A549 (cell line): ENCODE measurements around the gene NKAIN4. TPM values are rescaled to one million over a fixed set of nuclear protein-coding genes. Genes with fewer than 3 reads are reported as not detected.

Experiments
- ATAC-seq, 2 experiments: fragments of 200-7000 bp in 1 of 2; fragments of >200 bp in 1 of 2; cut with Nextera tagmentation in 1 of 2; cut with Tn5 transposase in 1 of 2; 3 replicates each; pipeline versions ENCODE4 v1.8.0 to v1.9.1; 2018 to 2020; ENCODE audit warnings: mild to moderate bottlenecking in 1 of 2, moderate library complexity in 1 of 2
- CTCF ChIA-PET: fragments of 300-600 bp; sonication (Branson Sonifier 250); formaldehyde crosslinking; extraction: SDS; loops from one replicate; lab custom pipeline; 2021; ENCODE audit warnings: antibody characterized with exemption, inconsistent platforms; lab: Yijun Ruan, JAX
- POLR2A ChIA-PET: fragments of 350-600 bp; formaldehyde crosslinking; extraction: SDS; loops from one replicate; lab custom pipeline; 2021; ENCODE audit warnings: antibody characterized with exemption, inconsistent platforms; lab: Yijun Ruan, JAX
- DNase-seq, 2 experiments: peaks; one replicate each; pipeline versions ENCODE4 v3.0.0 to v3.0.0-alpha.2; 2011 to 2016; ENCODE audit warnings: low read depth in 1 of 2, low spot score in 1 of 2
- FAIRE-seq: peaks from 2 replicates; lab custom pipeline; 2011; peaks lifted over from hg19 to GRCh38; lab: Jason Lieb, UNC
- H3K27ac ChIP-seq, 2 experiments: fragments of >200 bp; sonication (Bioruptor Twin); formaldehyde crosslinking; 3 replicates each; pipeline ENCODE4 v1.5.1; 2016 to 2017
- H3K4me1 ChIP-seq: fragments of >200 bp; sonication (Bioruptor Twin); formaldehyde crosslinking; 3 replicates; pipeline ENCODE4 v1.6.1; 2016
- H3K4me2 ChIP-seq: fragments of >200 bp; sonication (Bioruptor Twin); formaldehyde crosslinking; 3 replicates; pipeline ENCODE4 v1.6.1; 2016
- H3K4me3 ChIP-seq: fragments of >200 bp; sonication (Bioruptor Twin); formaldehyde crosslinking; 3 replicates; pipeline ENCODE4 v1.5.1; 2016
- H3K9me3 ChIP-seq: fragments of >200 bp; sonication (Bioruptor Twin); formaldehyde crosslinking; 3 replicates; pipeline ENCODE4 v1.6.1; 2016
- ATOH8 ChIP-seq: fragments of 250-450 bp; sonication (Bioruptor Pico); IDR thresholded peaks from 2 replicates; pipeline ENCODE4 v1.5.0; 2020; ENCODE audit warnings: low read depth, mild to moderate bottlenecking, moderate library complexity
- CBX8 ChIP-seq: fragments of 200-600 bp; sonication (generic); IDR thresholded peaks from 2 replicates; pipeline ENCODE4 v1.6.1; 2016
- CEBPB ChIP-seq, 2 experiments: fragments of >200 bp in 1 of 2; sonication (Bioruptor Twin) in 1 of 2; formaldehyde crosslinking in 1 of 2; IDR thresholded peaks; 2 replicates each; pipeline ENCODE4 v1.6.1; 2012 to 2016
- CHD2 ChIP-seq: fragments of 150-350 bp; IDR thresholded peaks from 2 replicates; pipeline ENCODE4 v1.6.1; 2014; ENCODE audit warnings: low read length; ENCODE audit not compliant: partially characterized antibody
- EHF ChIP-seq: fragments of 250-450 bp; sonication (Bioruptor Pico); IDR thresholded peaks from 2 replicates; pipeline ENCODE4 v1.5.0; 2020; ENCODE audit warnings: mild to moderate bottlenecking
- EP300 ChIP-seq, 2 experiments: fragments of >200 bp; sonication (Bioruptor Twin); formaldehyde crosslinking; IDR thresholded peaks; 2 replicates in 1 of 2; 3 replicates in 1 of 2; pipeline ENCODE4 v1.6.1; 2016 to 2017
- ESRRA ChIP-seq: fragments of 150-350 bp; IDR thresholded peaks from 2 replicates; pipeline ENCODE4 v1.6.1; 2014; ENCODE audit warnings: mild to moderate bottlenecking, low read length, borderline replicate concordance
- FOSB ChIP-seq: fragments of 250-450 bp; sonication (Bioruptor Pico); IDR thresholded peaks from 2 replicates; pipeline ENCODE4 v1.5.0; 2020; ENCODE audit warnings: mild to moderate bottlenecking, moderate library complexity
- FOSL2 ChIP-seq, 2 experiments: fragments of 450-650 bp in 1 of 2; fragments of >200 bp in 1 of 2; sonication (Bioruptor Twin) in 1 of 2; formaldehyde crosslinking; IDR thresholded peaks; 2 replicates each; pipeline versions ENCODE4 v1.5.0 to v1.6.1; 2016 to 2020; ENCODE audit warnings: mild to moderate bottlenecking in 1 of 2, moderate library complexity in 1 of 2
- FOXS1 ChIP-seq: fragments of 250-450 bp; sonication (Bioruptor Pico); IDR thresholded peaks from 2 replicates; pipeline ENCODE4 v1.5.0; 2020; ENCODE audit warnings: mild to moderate bottlenecking, moderate library complexity
- HDAC2 ChIP-seq: fragments of 200-600 bp; sonication (generic); IDR thresholded peaks from 2 replicates; pipeline ENCODE4 v1.6.1; 2016
- JUN ChIP-seq, 2 experiments: fragments of >200 bp; sonication (Bioruptor Twin); formaldehyde crosslinking; IDR thresholded peaks; 2 replicates in 1 of 2; 3 replicates in 1 of 2; pipeline ENCODE4 v1.6.1; 2016 to 2017
- JUNB ChIP-seq: fragments of >200 bp; sonication (Bioruptor Twin); formaldehyde crosslinking; IDR thresholded peaks from 2 replicates; pipeline ENCODE4 v1.6.1; 2016
- KDM1A ChIP-seq: fragments of 200-600 bp; sonication (generic); IDR thresholded peaks from 2 replicates; pipeline ENCODE4 v1.6.1; 2016; ENCODE audit warnings: low read depth, mild to moderate bottlenecking
- KDM5A ChIP-seq: fragments of 200-600 bp; sonication (generic); IDR thresholded peaks from 2 replicates; pipeline ENCODE4 v1.6.1; 2016; ENCODE audit warnings: antibody characterized with exemption, mild to moderate bottlenecking
- MAFK ChIP-seq: fragments of 450-650 bp; IDR thresholded peaks from 2 replicates; pipeline ENCODE4 v1.6.1; 2014; ENCODE audit not compliant: partially characterized antibody
- MYC ChIP-seq: IDR thresholded peaks from 2 replicates; pipeline ENCODE4 v1.6.1; 2012; ENCODE audit warnings: mild to moderate bottlenecking, inconsistent platforms, low read length, improper control_type of control experiment, borderline replicate concordance
- NR3C1 ChIP-seq: fragments of >200 bp; sonication (Bioruptor Twin); formaldehyde crosslinking; IDR thresholded peaks from 3 replicates; pipeline ENCODE4 v1.6.1; 2017
- POLR2A ChIP-seq: IDR thresholded peaks from 2 replicates; pipeline ENCODE4 v1.6.1; 2012; ENCODE audit warnings: mild to moderate bottlenecking, low read length
- RAD21 ChIP-seq, 2 experiments: fragments of >200 bp in 1 of 2; sonication (Bioruptor Twin) in 1 of 2; formaldehyde crosslinking in 1 of 2; IDR thresholded peaks in 1 of 2; conservative IDR thresholded peaks in 1 of 2; 2 replicates in 1 of 2; 3 replicates in 1 of 2; pipeline ENCODE4 v1.6.1; 2012 to 2018; ENCODE audit warnings: inconsistent platforms in 1 of 2
- RFX5 ChIP-seq: fragments of 450-650 bp; IDR thresholded peaks from 2 replicates; pipeline ENCODE4 v1.7.1; 2014; ENCODE audit warnings: antibody characterized with exemption, mild to moderate bottlenecking, moderate library complexity
- RNF2 ChIP-seq: fragments of 200-600 bp; sonication (generic); IDR thresholded peaks from 2 replicates; pipeline ENCODE4 v1.6.1; 2016; ENCODE audit warnings: low read depth, mild to moderate bottlenecking, antibody characterized with exemption, moderate library complexity, borderline replicate concordance
- ZFP36 ChIP-seq: fragments of 450-650 bp; IDR thresholded peaks from 2 replicates; pipeline ENCODE4 v1.6.1; 2014; ENCODE audit warnings: borderline replicate concordance; ENCODE audit not compliant: partially characterized antibody
- WGBS: methylation state at CpG from one replicate; pipeline ENCODE4 v1.1.6; 2017; ENCODE audit errors: missing lambda C conversion rate; 5-methylcytosine and 5-hydroxymethylcytosine counted together
- polyA plus RNA-seq, 4 experiments: library from polyadenylated mRNA; depleted of rRNA in 3 of 4; stranded (reverse); fragments of >200 nt; fragmentation: RNase III in 1 of 4; extraction: RNeasy Plus Mini Kit Qiagen cat#74134 plus additional on column Dnase treatment in 1 of 4; gene quantifications; 2 replicates in 3 of 4; 3 replicates in 1 of 4; pipeline ENCODE4 v1.2.3, GENCODE V29; 2011 to 2017

Gene NKAIN4
- polyA plus RNA-seq, 2 of the 4 experiments (the other 2 are of a cell fraction), result 5.8 to 9.7 TPM

GRCh38 chr20:63246490-63247288, 7.6 kb downstream of the NKAIN4 start:
- H3K4me3 ChIP-seq, result no peak overlapping the region
- POLR2A ChIA-PET, result no interaction called here
- ATAC-seq, result no peak
- no peak for FAIRE-seq
- no peak overlapping the region for H3K4me2 ChIP-seq
- CTCF ChIA-PET, result interaction anchor here (0.7 to 11.7 kb wide), 6 partner anchors 8 to 34 kb away, joined by 3 to 131 read pairs (median 6); partner anchors contain the start of gene BIRC7
- 94% methylated on average over 38 of the region's 50 CpGs for WGBS
- peaks cover 32% of the 10 kb centered on the region for H3K4me1 ChIP-seq
- H3K9me3 ChIP-seq, result no peaks in the 10 kb centered on the region
- DNase-seq, result no peak
- TF ChIP-seq MAFK (peak; percentile 12), FOSL2 (IDR thresholded peaks at IDR 0.05) (no peak), FOSL2 (CRISPR knock-in tag; IDR thresholded peaks at IDR 0.05) (no peak), ZFP36 (no peak)
- peak overlapping the region in 1 of 2 experiments; percentile 63; a peak in 3 of 6 replicates for H3K27ac ChIP-seq

DNA sequence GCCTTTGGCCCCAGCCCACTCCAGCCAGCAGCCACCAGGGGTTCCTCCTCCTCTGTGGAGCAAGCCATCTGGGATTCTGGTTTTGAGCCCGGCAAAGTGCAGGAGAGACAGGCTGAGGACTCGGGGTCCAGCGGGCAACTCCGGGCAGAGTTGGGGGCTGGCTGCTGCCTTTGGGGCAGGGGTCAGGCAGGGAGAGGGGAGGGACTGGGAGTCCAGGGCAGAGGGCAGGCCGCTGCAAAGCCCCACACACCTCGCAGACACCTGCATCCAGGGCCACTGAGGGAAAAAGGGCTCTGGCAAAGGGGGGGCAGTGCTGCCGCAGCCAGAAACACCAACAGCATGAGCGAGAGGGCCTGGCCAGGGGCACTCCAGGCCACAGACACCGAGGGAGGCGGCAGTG, 9.8 kb downstream of the NKAIN4 start:
- ATAC-seq, result no peak
- CTCF ChIA-PET, result interaction anchor here (0.7 to 11.7 kb wide), 3 partner anchors 10 to 36 kb away, joined by 4 to 131 read pairs (median 31); partner anchors contain the start of gene BIRC7
- no peak overlapping the region for H3K4me2 ChIP-seq
- H3K4me1 ChIP-seq, result peaks cover 30% of the 10 kb centered on the region
- TF ChIP-seq CHD2 (no peak), JUNB (no peak), KDM1A (no peak), ZFP36 (no peak), CEBPB (IDR thresholded peaks at IDR 0.05) (no peak), POLR2A (no peak)
- TF ChIP-seq, all 56 proteins: peak for 0
- WGBS, result 89% methylated on average over 9 of the region's 10 CpGs
- Histone ChIP-seq H3K27ac (peak overlapping the region in 1 of 2 experiments; percentile 99; a peak in 3 of 6 replicates), H3K9me3 (no peaks in the 10 kb centered on the region), H3K4me3 (no peak overlapping the region)
- FAIRE-seq, result no peak
- POLR2A ChIA-PET, result no interaction called here
- no peak for DNase-seq

DNA sequence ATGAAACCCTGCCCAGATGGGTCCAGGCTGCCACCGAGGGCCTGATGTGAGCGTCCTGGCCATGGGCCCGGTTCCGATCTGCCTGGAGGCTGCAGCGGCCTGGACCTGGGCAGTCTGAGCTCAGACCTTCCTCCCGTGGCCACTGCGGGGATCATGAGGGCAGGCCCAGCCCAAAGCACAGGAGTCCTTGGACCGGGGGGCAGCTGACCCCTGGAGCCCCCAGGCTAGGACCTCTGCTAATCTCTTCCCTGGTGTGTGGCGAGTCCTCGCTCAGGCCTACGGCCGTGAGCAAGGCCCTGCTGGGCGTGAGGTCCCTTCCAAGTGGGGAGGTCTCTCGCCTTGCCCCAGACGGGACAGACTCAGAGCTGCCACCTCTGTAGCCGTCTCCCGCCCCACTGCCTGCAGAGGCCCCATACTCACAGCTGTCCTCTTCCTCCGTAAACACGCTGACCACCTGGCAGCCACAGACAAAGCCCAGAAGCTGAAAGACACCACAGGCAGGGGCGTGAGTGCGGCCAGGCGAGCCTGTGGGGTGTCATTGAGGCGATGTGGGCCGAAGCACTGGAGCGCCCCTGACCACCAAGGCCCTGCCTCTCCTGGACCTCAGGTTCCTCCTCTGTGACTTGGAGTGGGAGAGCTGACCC, 10.5 kb downstream of the NKAIN4 start:
- Histone ChIP-seq H3K27ac (peak overlapping the region in 1 of 2 experiments; percentile 99; a peak in 3 of 6 replicates), H3K4me1 (peaks cover 27% of the 10 kb centered on the region), H3K4me3 (no peak overlapping the region), H3K4me2 (no peak overlapping the region), H3K9me3 (no peaks in the 10 kb centered on the region)
- POLR2A ChIA-PET, result no interaction called here
- ATAC-seq (no peak), FAIRE-seq (no peak), DNase-seq (no peak)
- no peak for TF ChIP-seq FOSB (CRISPR knock-in tag)
- no peak for TF ChIP-seq FOXS1 (CRISPR knock-in tag)
- no peak for TF ChIP-seq RFX5
- TF ChIP-seq RNF2, result no peak
- TF ChIP-seq EP300 (IDR thresholded peaks at IDR 0.05), result no peak
- TF ChIP-seq ESRRA, result no peak
- TF ChIP-seq HDAC2, result no peak
- no peak for TF ChIP-seq ZFP36
- TF ChIP-seq KDM5A, result no peak
- TF ChIP-seq EHF (CRISPR knock-in tag), result no peak
- TF ChIP-seq ATOH8 (CRISPR knock-in tag), result no peak
- no peak for TF ChIP-seq JUNB
- no peak for TF ChIP-seq RAD21 (conservative IDR thresholded peaks at IDR 0.05 in 1 of 2, IDR thresholded peaks at IDR 0.05 in 1 of 2)
- TF ChIP-seq MYC, result no peak
- no peak for TF ChIP-seq JUN (IDR thresholded peaks at IDR 0.05)
- no peak for TF ChIP-seq NR3C1
- no peak for TF ChIP-seq CBX8
- WGBS, result 82% methylated on average over 17 of the region's 25 CpGs
- CTCF ChIA-PET, result interaction anchor here (3.8 to 11.7 kb wide), 2 partner anchors 9 to 19 kb away, joined by 31 to 131 read pairs; partner anchors contain the start of gene BIRC7
